Neural progenitor cell (in vitro differentiated cells): Measurements from ENCODE around the gene DKKL1. TPM values are rescaled to one million over a fixed set of nuclear protein-coding genes. Genes with fewer than 3 reads are reported as not detected.
A peak's percentile ranks its signal among the peaks of the same experiment; 100 is the strongest.

ENCODE experiments used
- DNase-seq: peaks from one replicate; pipeline ENCODE4 v3.0.0-alpha.2; 2016; ENCODE audit warnings: low spot score
- H2AFZ ChIP-seq: fragments of 200-600 bp; sonication (generic); replicated peaks from 2 replicates; pipeline ENCODE4 v1.6.1; 2016; ENCODE audit warnings: antibody characterized with exemption
- H3F3A ChIP-seq: fragments of 200-600 bp; sonication (generic); 2 replicates; pipeline ENCODE4 v1.6.1; 2016; ENCODE audit warnings: antibody characterized with exemption, low read depth
- H3K27ac ChIP-seq: fragments of 200-600 bp; sonication (generic); 2 replicates; pipeline ENCODE4 v1.5.1; 2016; ENCODE audit warnings: mild to moderate bottlenecking
- H3K27me3 ChIP-seq: fragments of 200-600 bp; sonication (generic); 2 replicates; pipeline ENCODE4 v1.6.1; 2016; ENCODE audit warnings: mild to moderate bottlenecking, moderate library complexity
- H3K36me3 ChIP-seq: fragments of 200-600 bp; sonication (generic); 2 replicates; pipeline ENCODE4 v1.5.1; 2016
- H3K4me1 ChIP-seq: fragments of 200-600 bp; sonication (generic); 2 replicates; pipeline ENCODE4 v1.6.1; 2016; ENCODE audit warnings: mixed run types
- H3K4me2 ChIP-seq: fragments of 200-600 bp; sonication (generic); 2 replicates; pipeline ENCODE4 v1.6.1; 2016
- H3K4me3 ChIP-seq: fragments of 200-600 bp; sonication (generic); 2 replicates; pipeline ENCODE4 v1.5.1; 2016
- H3K79me2 ChIP-seq: fragments of 200-600 bp; sonication (generic); 2 replicates; pipeline ENCODE4 v1.6.1; 2016; ENCODE audit warnings: low read depth
- H3K9ac ChIP-seq: fragments of 200-600 bp; sonication (generic); 2 replicates; pipeline ENCODE4 v1.6.1; 2016
- H3K9me3 ChIP-seq: fragments of 200-600 bp; sonication (generic); 2 replicates; pipeline ENCODE4 v1.5.1; 2016; ENCODE audit warnings: low read depth
- H4K20me1 ChIP-seq: fragments of 200-600 bp; sonication (generic); 2 replicates; pipeline ENCODE4 v1.6.1; 2016; ENCODE audit warnings: low read depth
- H3K27ac Mint-ChIP-seq: 3 replicates; pipeline ENCODE4 v1.8.0; 2021; ENCODE audit warnings: mixed read lengths
- H3K27me3 Mint-ChIP-seq: 2 replicates; pipeline ENCODE4 v1.8.0; 2022; ENCODE audit warnings: low read depth, mild to moderate bottlenecking, inconsistent platforms, moderate library complexity, mixed read lengths; ENCODE audit not compliant: insufficient read depth
- H3K36me3 Mint-ChIP-seq: 3 replicates; pipeline ENCODE4 v1.8.0; 2021; ENCODE audit warnings: mixed read lengths
- H3K4me1 Mint-ChIP-seq: 3 replicates; pipeline ENCODE4 v1.8.0; 2021; ENCODE audit warnings: mixed read lengths
- H3K4me3 Mint-ChIP-seq: 3 replicates; pipeline ENCODE4 v1.8.0; 2021; ENCODE audit warnings: mild to moderate bottlenecking, moderate library complexity, mixed read lengths
- H3K9me3 Mint-ChIP-seq: 3 replicates; pipeline ENCODE4 v1.8.0; 2020; ENCODE audit warnings: mixed read lengths
- CTCF ChIP-seq: fragments of 200-600 bp; sonication (generic); IDR thresholded peaks from 2 replicates; pipeline ENCODE4 v1.5.1; 2017; ENCODE audit warnings: antibody characterized with exemption, mild to moderate bottlenecking
- EZH2 ChIP-seq: fragments of 200-600 bp; sonication (generic); IDR thresholded peaks from 2 replicates; pipeline ENCODE4 v1.6.1; 2017; ENCODE audit warnings: antibody characterized with exemption, mild to moderate bottlenecking, moderate library complexity
- EZH2phosphoT487 ChIP-seq: fragments of 200-600 bp; sonication (generic); IDR thresholded peaks from 2 replicates; pipeline ENCODE4 v1.6.1; 2017; ENCODE audit warnings: antibody characterized with exemption
- total RNA-seq: library from RNA; depleted of rRNA; stranded (reverse); fragments of >200 nt; gene quantifications from 2 replicates; pipeline ENCODE4 v1.2.3, GENCODE V29; 2015; ENCODE audit warnings: low replicate concordance

DKKL1 gene
- total RNA-seq, 1 donor from 2014 or later, result 3.0 TPM

GRCh38 chr19:49343123-49343522 lies 20.6 kb upstream of the DKKL1 start:
- H3K27ac Mint-ChIP-seq, result no peak overlapping the region
- Histone ChIP-seq H3K4me1 (no peaks in the 10 kb centered on the region), H3K79me2 (peaks cover 20% of the 10 kb centered on the region), H3K4me3 (no peak overlapping the region), H3K9ac (no peak overlapping the region), H3K27ac (no peak overlapping the region), H3K9me3 (no peaks in the 10 kb centered on the region), H3K4me2 (no peak overlapping the region), H3F3A (peaks cover 78% of the 10 kb centered on the region), H4K20me1 (peaks cover 81% of the 10 kb centered on the region), H3K36me3 (peaks cover 8% of the 10 kb centered on the region), H2AFZ (no peak overlapping the region), H3K27me3 (no peaks in the 10 kb centered on the region)
- peaks cover 59% of the 10 kb centered on the region for H3K36me3 Mint-ChIP-seq
- no peak overlapping the region for H3K4me3 Mint-ChIP-seq
- peaks cover 11% of the 10 kb centered on the region for H3K27me3 Mint-ChIP-seq
- peaks cover 50% of the 10 kb centered on the region for H3K4me1 Mint-ChIP-seq
- DNase-seq, result no peak
- no peak for TF ChIP-seq EZH2phosphoT487
- TF ChIP-seq EZH2, result no peak
- TF ChIP-seq CTCF, result no peak
- H3K9me3 Mint-ChIP-seq, result no peaks in the 10 kb centered on the region

DNA sequence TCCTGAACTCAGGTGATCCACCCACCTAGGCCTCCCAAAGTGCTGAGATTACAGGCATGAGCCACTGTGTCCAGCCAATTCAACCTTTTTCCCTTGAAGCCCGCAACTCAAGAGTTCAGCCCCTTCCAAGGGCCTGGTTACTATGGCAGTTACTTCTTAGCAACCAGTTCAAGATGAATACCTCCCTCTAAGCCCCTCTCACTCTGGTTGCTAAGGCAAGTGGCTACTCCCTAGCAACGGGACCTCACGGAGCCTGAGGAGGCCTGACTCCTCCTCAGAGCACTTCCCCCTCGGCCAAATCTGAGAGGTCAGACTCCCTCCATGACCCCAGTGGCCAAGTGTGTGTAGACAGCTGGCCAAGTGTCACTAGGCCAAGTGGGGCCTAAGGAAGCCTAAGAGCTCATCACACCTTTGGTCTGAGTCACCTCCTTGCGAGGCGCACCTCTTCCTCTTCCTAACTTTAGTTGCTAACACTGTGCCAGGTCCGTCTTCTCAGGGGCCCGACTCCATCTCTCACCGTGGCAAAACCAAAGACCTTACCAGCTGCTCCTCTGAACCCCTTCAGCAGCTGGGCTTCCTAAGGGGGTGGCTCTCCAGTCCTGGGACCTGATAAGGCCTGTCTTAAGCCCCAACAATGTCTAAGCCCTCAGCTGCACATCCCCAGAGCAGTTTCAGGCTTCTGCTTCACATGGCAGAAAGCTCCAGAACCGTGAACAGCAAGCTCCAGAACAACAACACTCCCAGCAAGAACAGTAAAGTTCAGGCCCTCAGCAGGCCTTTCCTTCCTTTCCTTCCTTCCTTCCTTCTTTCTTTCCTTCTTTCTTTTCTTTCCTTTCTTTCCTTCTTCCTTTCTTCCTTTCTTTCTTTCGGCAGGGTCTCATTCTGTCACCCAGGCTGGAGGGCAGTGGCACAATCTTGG lies 18.9 kb upstream of the DKKL1 start:
- Mint-ChIP-seq H3K4me1 (peaks cover 46% of the 10 kb centered on the region), H3K27me3 (peaks cover 2% of the 10 kb centered on the region), H3K9me3 (no peaks in the 10 kb centered on the region), H3K4me3 (peak overlapping the region; percentile 36), H3K36me3 (peaks cover 66% of the 10 kb centered on the region), H3K27ac (peak overlapping the region; percentile 35)
- DNase-seq, result peak; percentile 39
- no peak overlapping the region for H3K4me2 ChIP-seq
- H2AFZ ChIP-seq, result no peak overlapping the region
- H3K36me3 ChIP-seq, result peaks cover 16% of the 10 kb centered on the region
- TF ChIP-seq EZH2 (no peak), EZH2phosphoT487 (no peak), CTCF (no peak)
- H3K4me3 ChIP-seq, result no peak overlapping the region
- no peaks in the 10 kb centered on the region for H3K9me3 ChIP-seq
- peaks cover 36% of the 10 kb centered on the region for H3K79me2 ChIP-seq
- no peak overlapping the region for H3K27ac ChIP-seq
- no peak overlapping the region for H3K9ac ChIP-seq
- no peaks in the 10 kb centered on the region for H3K4me1 ChIP-seq
- H4K20me1 ChIP-seq, result peaks cover 76% of the 10 kb centered on the region
- peaks cover 78% of the 10 kb centered on the region for H3F3A ChIP-seq
- no peaks in the 10 kb centered on the region for H3K27me3 ChIP-seq

DNA sequence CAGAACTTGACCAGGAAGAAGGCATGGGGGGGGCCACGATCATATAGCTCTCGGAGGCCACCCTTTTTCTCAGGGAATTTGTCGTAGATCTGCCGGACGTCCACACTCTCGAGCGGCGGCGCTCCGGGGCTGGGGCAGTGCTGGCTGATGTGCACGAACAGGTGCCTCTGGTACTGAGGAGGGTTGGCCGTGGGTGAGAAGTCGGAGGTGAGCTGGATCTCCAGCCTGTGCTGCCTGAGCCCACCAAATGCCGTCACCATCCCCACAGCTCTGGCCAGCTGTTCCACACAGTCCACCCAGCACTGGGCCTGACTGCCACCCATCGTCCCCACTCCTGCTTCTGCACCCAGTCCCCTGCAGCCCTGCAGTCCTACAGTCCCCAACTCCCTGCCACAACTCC lies 16.5 kb upstream of the DKKL1 start:
- H3F3A ChIP-seq, result peaks cover 68% of the 10 kb centered on the region
- H3K27me3 Mint-ChIP-seq, result peaks cover 4% of the 10 kb centered on the region
- no peak overlapping the region for H3K4me3 ChIP-seq
- H3K4me1 ChIP-seq, result no peaks in the 10 kb centered on the region
- peaks cover 13% of the 10 kb centered on the region for H3K36me3 ChIP-seq
- no peaks in the 10 kb centered on the region for H3K9me3 Mint-ChIP-seq
- peaks cover 52% of the 10 kb centered on the region for H4K20me1 ChIP-seq
- H3K27me3 ChIP-seq, result no peaks in the 10 kb centered on the region
- no peak overlapping the region for H3K4me3 Mint-ChIP-seq
- H3K27ac ChIP-seq, result no peak overlapping the region
- H3K4me1 Mint-ChIP-seq, result peaks cover 35% of the 10 kb centered on the region
- H3K27ac Mint-ChIP-seq, result no peak overlapping the region
- peaks cover 68% of the 10 kb centered on the region for H3K36me3 Mint-ChIP-seq
- H3K9ac ChIP-seq, result no peak overlapping the region
- DNase-seq, result no peak
- no peak overlapping the region for H2AFZ ChIP-seq
- no peak overlapping the region for H3K4me2 ChIP-seq
- no peak for TF ChIP-seq EZH2phosphoT487
- TF ChIP-seq EZH2, result no peak
- TF ChIP-seq CTCF, result no peak
- no peaks in the 10 kb centered on the region for H3K9me3 ChIP-seq
- peaks cover 41% of the 10 kb centered on the region for H3K79me2 ChIP-seq
